Muscle layer of colon (tissue), 2 donors: ENCODE data around the gene SPATA3.

ENCODE experiments used
- H3K27ac ChIP-seq: one replicate; pipeline ENCODE4 v1.7.0; 2013; ENCODE audit warnings: low read depth, mild to moderate bottlenecking, low read length, moderate library complexity
- H3K27me3 ChIP-seq, 2 donors: one replicate each; pipeline ENCODE4 v1.7.0; 2013; ENCODE audit warnings: low read length in 2 of 2, mild to moderate bottlenecking in 2 of 2; ENCODE audit not compliant: insufficient read depth in 2 of 2, control insufficient read depth in 1 of 2
- H3K36me3 ChIP-seq: one replicate; pipeline ENCODE4 v1.7.0; 2013; ENCODE audit warnings: mild to moderate bottlenecking, low read length; ENCODE audit not compliant: insufficient read depth
- H3K4me1 ChIP-seq: one replicate; pipeline ENCODE4 v1.7.0; 2013; ENCODE audit warnings: mild to moderate bottlenecking, low read length; ENCODE audit not compliant: insufficient read depth
- H3K4me3 ChIP-seq, 2 donors: one replicate each; pipeline ENCODE4 v1.7.0; 2013; ENCODE audit warnings: low read length in 2 of 2, low read depth in 1 of 2, mild to moderate bottlenecking in 1 of 2, moderate library complexity in 1 of 2
- H3K9ac ChIP-seq: one replicate; pipeline ENCODE4 v1.7.0; 2013; ENCODE audit warnings: low read length
- H3K9me3 ChIP-seq: one replicate; pipeline ENCODE4 v1.7.0; 2013; ENCODE audit warnings: mild to moderate bottlenecking, low read length
- donor health status: abdominal sarcoma.
- donor health status: Adenocarcinoma of cecum.

SPATA3 gene

GRCh38 chr2:231033147-231034132 lies 37.5 kb downstream of the SPATA3 start:
- no peak overlapping the region for H3K4me3 ChIP-seq
- H3K9me3 ChIP-seq = no peaks in the 10 kb centered on the region
- H3K9ac ChIP-seq = no peak overlapping the region
- peaks cover 19 to 36% of the 10 kb centered on the region in 2 donors for H3K27me3 ChIP-seq
- H3K4me1 ChIP-seq = no peaks in the 10 kb centered on the region
- H3K27ac ChIP-seq = no peak overlapping the region
- no peaks in the 10 kb centered on the region for H3K36me3 ChIP-seq

- Histone ChIP-seq H3K9ac (no peak overlapping the region), H3K4me3 (no peak overlapping the region), H3K4me1 (no peaks in the 10 kb centered on the region), H3K36me3 (no peaks in the 10 kb centered on the region), H3K27ac (no peak overlapping the region), H3K9me3 (no peaks in the 10 kb centered on the region), H3K27me3 (peaks cover 19 to 44% of the 10 kb centered on the region in 2 donors)
Measured at GRCh38 chr2:231034291-231034882, 38.5 kb downstream of the SPATA3 start.

GRCh38 chr2:231036131-231036530 lies 40.2 kb downstream of the SPATA3 start:
- no peak overlapping the region for H3K4me3 ChIP-seq

GRCh38 chr2:231036578-231037106 lies 40.7 kb downstream of the SPATA3 start:
- H3K9me3 ChIP-seq = no peaks in the 10 kb centered on the region
- no peak overlapping the region for H3K4me3 ChIP-seq
- H3K27ac ChIP-seq = no peak overlapping the region
- peaks cover 19 to 60% of the 10 kb centered on the region in 2 donors for H3K27me3 ChIP-seq
- H3K9ac ChIP-seq = no peak overlapping the region
- no peaks in the 10 kb centered on the region for H3K4me1 ChIP-seq
- H3K36me3 ChIP-seq = no peaks in the 10 kb centered on the region

More at GRCh38 chr2:231036131-231036530, 40.2 kb downstream of the SPATA3 start:
- no peaks in the 10 kb centered on the region for H3K9me3 ChIP-seq
- peaks cover 19 to 55% of the 10 kb centered on the region in 2 donors for H3K27me3 ChIP-seq
- no peaks in the 10 kb centered on the region for H3K4me1 ChIP-seq
- H3K36me3 ChIP-seq = no peaks in the 10 kb centered on the region
- H3K9ac ChIP-seq = no peak overlapping the region
- H3K27ac ChIP-seq = no peak overlapping the region

- Histone ChIP-seq H3K27me3 (peaks cover 19 to 64% of the 10 kb centered on the region in 2 donors), H3K36me3 (no peaks in the 10 kb centered on the region), H3K9me3 (no peaks in the 10 kb centered on the region), H3K27ac (no peak within 1 kb of the TSS), H3K4me1 (no peaks in the 10 kb centered on the region), H3K4me3 (no peak within 1 kb of the TSS), H3K9ac (no peak within 1 kb of the TSS)
Measured at GRCh38 chr2:231037202-231037730, 41.3 kb downstream of the SPATA3 start, which contains the start of gene C2orf72. Gene C2orf72, plus strand, starts transcription at chr2:231037523. Its CDS starts 43 bp downstream, at chr2:231037566.

- Histone ChIP-seq H3K4me3 (no peak overlapping the region), H3K27me3 (peaks cover 19 to 60% of the 10 kb centered on the region in 2 donors), H3K9ac (no peak overlapping the region), H3K27ac (no peak overlapping the region), H3K4me1 (no peaks in the 10 kb centered on the region), H3K36me3 (no peaks in the 10 kb centered on the region), H3K9me3 (no peaks in the 10 kb centered on the region)
Measured at GRCh38 chr2:231037731-231038482, 42.0 kb downstream of the SPATA3 start.

- H3K27me3 ChIP-seq = peaks cover 14 to 53% of the 10 kb centered on the region in 2 donors
- H3K36me3 ChIP-seq = no peaks in the 10 kb centered on the region
- no peak overlapping the region for H3K4me3 ChIP-seq
Measured at GRCh38 chr2:231038483-231039293, 42.8 kb downstream of the SPATA3 start.

GRCh38 chr2:231039294-231039664 lies 43.4 kb downstream of the SPATA3 start:
- Histone ChIP-seq H3K27ac (no peak overlapping the region), H3K4me3 (no peak overlapping the region), H3K9ac (no peak overlapping the region), H3K9me3 (no peaks in the 10 kb centered on the region), H3K27me3 (peaks cover 14 to 49% of the 10 kb centered on the region in 2 donors), H3K4me1 (no peaks in the 10 kb centered on the region), H3K36me3 (no peaks in the 10 kb centered on the region)

More at GRCh38 chr2:231038483-231039293, 42.8 kb downstream of the SPATA3 start:
- Histone ChIP-seq H3K9ac (no peak overlapping the region), H3K9me3 (no peaks in the 10 kb centered on the region), H3K4me1 (no peaks in the 10 kb centered on the region), H3K27ac (no peak overlapping the region)

- Histone ChIP-seq H3K9ac (no peak overlapping the region), H3K27me3 (peaks cover 14 to 49% of the 10 kb centered on the region in 2 donors)
Measured at GRCh38 chr2:231039821-231040364, 44.0 kb downstream of the SPATA3 start.

GRCh38 chr2:231041061-231041689 lies 45.3 kb downstream of the SPATA3 start:
- no peaks in the 10 kb centered on the region for H3K4me1 ChIP-seq
- H3K9me3 ChIP-seq = no peaks in the 10 kb centered on the region
- no peaks in the 10 kb centered on the region for H3K36me3 ChIP-seq
- H3K4me3 ChIP-seq = no peak overlapping the region
- H3K27me3 ChIP-seq = peaks cover 10 to 43% of the 10 kb centered on the region in 2 donors
- H3K9ac ChIP-seq = no peak overlapping the region
- H3K27ac ChIP-seq = no peak overlapping the region

More at GRCh38 chr2:231039821-231040364, 44.0 kb downstream of the SPATA3 start:
- no peak overlapping the region for H3K27ac ChIP-seq
- no peaks in the 10 kb centered on the region for H3K4me1 ChIP-seq
- H3K4me3 ChIP-seq = no peak overlapping the region
- no peaks in the 10 kb centered on the region for H3K9me3 ChIP-seq
- no peaks in the 10 kb centered on the region for H3K36me3 ChIP-seq
